Kidney epithelial cell (primary cell): ENCODE data around the gene THSD4. TPM values are rescaled to one million over a fixed set of nuclear protein-coding genes. Genes with fewer than 3 reads are reported as not detected.
"Not testable (repeated sequence)": the region's sequence is repeated elsewhere in the genome, so short reads cannot be mapped to it uniquely, and the experiment has no call there.

Experiments
- DNase-seq: peaks from one replicate; pipeline ENCODE4 v3.0.0-alpha.2; 2010; ENCODE audit warnings: low read depth
- H3K27me3 ChIP-seq: 2 replicates; pipeline ENCODE4 v1.6.0; 2011; ENCODE audit warnings: low read length; ENCODE audit not compliant: control insufficient read depth, insufficient read depth
- H3K36me3 ChIP-seq: 2 replicates; pipeline ENCODE4 v1.5.1; 2011; ENCODE audit warnings: low read length; ENCODE audit not compliant: control insufficient read depth, insufficient read depth
- H3K4me3 ChIP-seq: 2 replicates; pipeline ENCODE4 v1.5.1; 2011; ENCODE audit warnings: low read depth, mild to moderate bottlenecking, control low read depth, low read length
- total RNA-seq: library from RNA; depleted of rRNA; stranded (reverse); fragments of >200 nt; gene quantifications from 2 replicates; pipeline ENCODE4 v1.2.3, GENCODE V29; 2015
- TF ChIP-seq, protein P1 (sequence below): IDR thresholded peaks from 2 replicates; pipeline ENCODE4 v1.5.1; 2011; ENCODE audit warnings: mild to moderate bottlenecking, moderate library complexity, low read length, control low read depth, inconsistent platforms; ENCODE audit not compliant: insufficient read depth, poor library complexity, severe bottlenecking

Gene THSD4
- total RNA-seq, 1 donor from 2014 or later = 17.7 TPM

DNA sequence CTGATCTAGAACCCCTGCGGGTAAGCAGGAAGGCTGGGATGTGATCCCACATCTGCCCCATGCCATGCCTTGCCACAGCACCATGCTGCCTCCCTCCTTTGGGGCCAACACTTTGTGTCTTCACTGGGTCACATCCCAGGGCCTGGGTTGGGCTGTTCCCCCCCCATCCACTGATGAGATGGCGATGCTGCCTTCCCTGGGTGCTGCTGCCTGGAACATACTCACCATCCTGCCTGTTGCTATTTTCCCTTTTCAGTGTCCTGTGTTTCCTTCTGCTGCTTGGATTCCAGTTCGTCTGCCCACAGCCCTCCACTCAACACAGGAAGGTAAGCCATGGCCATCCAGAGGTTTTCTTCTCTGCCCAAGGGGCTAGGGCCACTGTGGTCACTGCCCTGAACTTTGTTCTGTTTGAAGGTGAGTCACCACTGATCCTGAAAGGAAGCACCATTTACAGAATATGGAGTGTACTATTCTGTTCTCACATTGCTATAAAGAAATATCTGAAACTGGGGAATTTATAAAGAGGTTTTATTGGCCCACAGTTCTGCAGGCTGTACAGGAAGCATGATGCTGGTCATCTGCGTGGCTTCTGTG lies 39.4 kb downstream of the THSD4 start:
- no peak for DNase-seq

GRCh38 chr15:71155534-71155933 lies 40.3 kb downstream of the THSD4 start:
- TF ChIP-seq, protein P1, sequence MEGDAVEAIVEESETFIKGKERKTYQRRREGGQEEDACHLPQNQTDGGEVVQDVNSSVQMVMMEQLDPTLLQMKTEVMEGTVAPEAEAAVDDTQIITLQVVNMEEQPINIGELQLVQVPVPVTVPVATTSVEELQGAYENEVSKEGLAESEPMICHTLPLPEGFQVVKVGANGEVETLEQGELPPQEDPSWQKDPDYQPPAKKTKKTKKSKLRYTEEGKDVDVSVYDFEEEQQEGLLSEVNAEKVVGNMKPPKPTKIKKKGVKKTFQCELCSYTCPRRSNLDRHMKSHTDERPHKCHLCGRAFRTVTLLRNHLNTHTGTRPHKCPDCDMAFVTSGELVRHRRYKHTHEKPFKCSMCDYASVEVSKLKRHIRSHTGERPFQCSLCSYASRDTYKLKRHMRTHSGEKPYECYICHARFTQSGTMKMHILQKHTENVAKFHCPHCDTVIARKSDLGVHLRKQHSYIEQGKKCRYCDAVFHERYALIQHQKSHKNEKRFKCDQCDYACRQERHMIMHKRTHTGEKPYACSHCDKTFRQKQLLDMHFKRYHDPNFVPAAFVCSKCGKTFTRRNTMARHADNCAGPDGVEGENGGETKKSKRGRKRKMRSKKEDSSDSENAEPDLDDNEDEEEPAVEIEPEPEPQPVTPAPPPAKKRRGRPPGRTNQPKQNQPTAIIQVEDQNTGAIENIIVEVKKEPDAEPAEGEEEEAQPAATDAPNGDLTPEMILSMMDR = no peak
- H3K27me3 ChIP-seq = no peaks in the 10 kb centered on the region
- H3K36me3 ChIP-seq = no peaks in the 10 kb centered on the region
- no peak for DNase-seq
- H3K4me3 ChIP-seq = no peak overlapping the region

More for the DNA sequence above, 39.4 kb downstream of the THSD4 start:
- Histone ChIP-seq H3K27me3 (no peaks in the 10 kb centered on the region), H3K36me3 (no peaks in the 10 kb centered on the region), H3K4me3 (no peak overlapping the region)
- TF ChIP-seq, protein P1 = no peak

DNA sequence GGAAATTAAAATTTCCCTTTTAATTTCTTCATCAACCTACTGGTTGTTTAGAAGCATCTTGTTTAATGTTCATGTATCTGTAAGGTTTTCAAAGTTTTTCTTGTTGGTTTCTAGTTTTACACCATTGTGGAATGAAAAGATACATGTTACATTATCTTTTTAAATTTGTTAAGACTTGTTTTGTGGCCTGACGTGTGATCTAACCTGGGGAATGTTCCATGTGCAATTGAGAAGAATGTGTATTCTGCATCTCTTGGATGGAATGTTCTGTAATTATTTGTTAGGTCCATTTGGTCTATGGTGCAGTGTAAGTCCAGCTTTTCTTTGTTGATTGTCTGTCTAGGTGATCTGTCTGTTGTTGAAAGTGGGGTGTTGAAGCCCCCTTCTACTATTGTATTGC lies 45.7 kb downstream of the THSD4 start:
- Histone ChIP-seq H3K27me3 (no peaks in the 10 kb centered on the region), H3K36me3 (no peaks in the 10 kb centered on the region), H3K4me3 (no peak overlapping the region)
- no peak for DNase-seq
- TF ChIP-seq, protein P1 = no peak

- DNase-seq = no peak
- TF ChIP-seq, protein P1 = no peak
- H3K27me3 ChIP-seq = no peaks in the 10 kb centered on the region
- H3K4me3 ChIP-seq = no peak overlapping the region
- H3K36me3 ChIP-seq = no peaks in the 10 kb centered on the region
Observed at GRCh38 chr15:71162309-71162708, 47.0 kb downstream of the THSD4 start.

DNA sequence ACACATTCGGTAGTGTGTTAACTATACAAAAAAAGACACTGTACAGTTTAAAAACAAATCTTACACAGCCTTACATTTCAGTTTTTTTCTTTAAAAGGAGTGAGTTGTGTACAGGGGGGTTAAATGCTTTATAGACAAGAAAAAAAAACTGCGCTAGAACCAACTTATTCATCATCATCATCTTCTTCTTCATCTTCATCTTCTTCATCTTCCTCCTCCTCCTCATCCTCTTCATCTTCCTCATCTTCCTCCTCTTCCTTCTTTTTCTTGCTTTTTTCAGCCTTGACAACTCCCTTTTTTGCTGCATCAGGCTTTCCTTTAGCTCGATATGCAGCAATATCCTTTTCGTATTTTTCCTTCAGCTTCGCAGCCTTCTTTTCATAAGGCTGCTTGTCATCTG lies 49.3 kb downstream of the THSD4 start:
- not testable (repeated sequence) for H3K36me3 ChIP-seq, H3K4me3 ChIP-seq, H3K27me3 ChIP-seq, DNase-seq

DNA sequence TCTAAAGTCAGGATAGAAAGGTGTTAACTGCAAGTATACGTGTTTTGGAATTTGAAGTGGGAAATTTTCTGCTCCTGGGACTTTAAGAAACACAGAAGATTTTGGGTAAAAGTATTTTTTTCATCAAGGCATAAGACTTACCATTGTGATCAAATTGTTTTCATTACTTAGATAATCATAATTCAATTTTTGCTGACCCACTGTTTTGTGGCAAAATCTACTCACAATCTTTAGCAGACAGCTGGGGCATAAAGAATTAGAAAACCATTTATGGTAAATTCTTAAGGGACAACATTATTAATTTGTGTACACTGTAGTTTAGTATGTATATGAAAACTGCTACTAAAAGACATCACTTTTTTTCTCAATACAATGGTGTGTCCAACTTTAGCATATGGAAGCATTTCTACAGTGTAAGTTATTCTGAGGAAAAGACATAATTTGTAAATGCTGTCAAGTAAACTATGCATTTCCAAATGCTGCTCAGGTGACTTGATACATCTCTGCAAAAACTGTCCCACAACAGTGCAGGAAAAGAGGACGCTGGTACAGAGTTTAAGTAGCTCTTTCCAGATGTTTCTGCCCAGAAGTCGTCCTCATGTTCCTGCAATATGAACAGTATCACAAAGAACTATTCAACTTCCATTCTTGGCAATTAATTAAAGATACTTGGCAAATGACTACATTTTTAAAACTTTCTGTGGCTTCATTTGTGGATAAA lies 52.3 kb downstream of the THSD4 start:
- TF ChIP-seq, protein P1 = no peak
- Histone ChIP-seq H3K36me3 (no peaks in the 10 kb centered on the region), H3K27me3 (no peaks in the 10 kb centered on the region), H3K4me3 (no peak overlapping the region)
- no peak for DNase-seq
